Liver (tissue), 3 donors: ENCODE results near the gene SLIT1.

Source experiments
- CTCF ChIP-seq: fragments of 150-350 bp; IDR thresholded peaks from 2 replicates; pipeline ENCODE4 v1.5.1; 2017; ENCODE audit warnings: improper control_type of control experiment, low read depth, low read length; ENCODE audit not compliant: missing input control
- JUND ChIP-seq, 2 donors: IDR thresholded peaks; 2 replicates each; pipeline ENCODE4 v1.6.1; 2016; ENCODE audit warnings: antibody characterized with exemption in 2 of 2
- RAD21 ChIP-seq, 2 donors: IDR thresholded peaks; 2 replicates each; pipeline ENCODE4 v1.6.1; 2016; ENCODE audit warnings: antibody characterized with exemption in 2 of 2, mild to moderate bottlenecking in 2 of 2
- SP1 ChIP-seq: IDR thresholded peaks from 2 replicates; pipeline ENCODE4 v1.6.1; 2018; ENCODE audit warnings: antibody characterized with exemption, mild to moderate bottlenecking
- TAF1 ChIP-seq: conservative IDR thresholded peaks from 2 replicates; pipeline ENCODE4 v1.6.1; 2016; ENCODE audit warnings: antibody characterized with exemption, mild to moderate bottlenecking
- TF ChIP-seq, protein P1 (sequence below): IDR thresholded peaks from 2 replicates; pipeline ENCODE4 v1.6.1; 2016; ENCODE audit warnings: antibody characterized with exemption, mild to moderate bottlenecking
- donor health status: healthy.
- donor health status: healthy.

GRCh38 chr10:96982149-96982930, 203.4 kb downstream of the SLIT1 start:
- TF ChIP-seq CTCF (no peak), RAD21 (IDR thresholded peaks at IDR 0.05) (no peak), JUND (IDR thresholded peaks at IDR 0.05) (no peak), TAF1 (no peak), SP1 (no peak)
- TF ChIP-seq, protein P1, sequence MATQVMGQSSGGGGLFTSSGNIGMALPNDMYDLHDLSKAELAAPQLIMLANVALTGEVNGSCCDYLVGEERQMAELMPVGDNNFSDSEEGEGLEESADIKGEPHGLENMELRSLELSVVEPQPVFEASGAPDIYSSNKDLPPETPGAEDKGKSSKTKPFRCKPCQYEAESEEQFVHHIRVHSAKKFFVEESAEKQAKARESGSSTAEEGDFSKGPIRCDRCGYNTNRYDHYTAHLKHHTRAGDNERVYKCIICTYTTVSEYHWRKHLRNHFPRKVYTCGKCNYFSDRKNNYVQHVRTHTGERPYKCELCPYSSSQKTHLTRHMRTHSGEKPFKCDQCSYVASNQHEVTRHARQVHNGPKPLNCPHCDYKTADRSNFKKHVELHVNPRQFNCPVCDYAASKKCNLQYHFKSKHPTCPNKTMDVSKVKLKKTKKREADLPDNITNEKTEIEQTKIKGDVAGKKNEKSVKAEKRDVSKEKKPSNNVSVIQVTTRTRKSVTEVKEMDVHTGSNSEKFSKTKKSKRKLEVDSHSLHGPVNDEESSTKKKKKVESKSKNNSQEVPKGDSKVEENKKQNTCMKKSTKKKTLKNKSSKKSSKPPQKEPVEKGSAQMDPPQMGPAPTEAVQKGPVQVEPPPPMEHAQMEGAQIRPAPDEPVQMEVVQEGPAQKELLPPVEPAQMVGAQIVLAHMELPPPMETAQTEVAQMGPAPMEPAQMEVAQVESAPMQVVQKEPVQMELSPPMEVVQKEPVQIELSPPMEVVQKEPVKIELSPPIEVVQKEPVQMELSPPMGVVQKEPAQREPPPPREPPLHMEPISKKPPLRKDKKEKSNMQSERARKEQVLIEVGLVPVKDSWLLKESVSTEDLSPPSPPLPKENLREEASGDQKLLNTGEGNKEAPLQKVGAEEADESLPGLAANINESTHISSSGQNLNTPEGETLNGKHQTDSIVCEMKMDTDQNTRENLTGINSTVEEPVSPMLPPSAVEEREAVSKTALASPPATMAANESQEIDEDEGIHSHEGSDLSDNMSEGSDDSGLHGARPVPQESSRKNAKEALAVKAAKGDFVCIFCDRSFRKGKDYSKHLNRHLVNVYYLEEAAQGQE, result no peak
